Mesenchymal stem cell (in vitro differentiated cells and primary cell): ENCODE data around the gene EXOC3L1.

Source experiments
- DNase-seq: peaks from one replicate; pipeline ENCODE4 v3.0.0-alpha.2; 2013
- H2AFZ ChIP-seq: one replicate; pipeline ENCODE4 v1.6.1; 2013; ENCODE audit warnings: low read depth, mild to moderate bottlenecking, control low read depth, inconsistent platforms, low read length, moderate library complexity
- H2AK5ac ChIP-seq: 2 replicates; pipeline ENCODE4 v1.6.1; 2013; ENCODE audit warnings: low read length, moderate library complexity, mild to moderate bottlenecking, inconsistent platforms; ENCODE audit not compliant: severe bottlenecking
- H2BK120ac ChIP-seq: one replicate; pipeline ENCODE4 v1.6.1; 2013; ENCODE audit warnings: low read depth, mild to moderate bottlenecking, inconsistent platforms, low read length, moderate library complexity
- H2BK12ac ChIP-seq, 2 experiments: one replicate each; pipeline ENCODE4 v1.6.1; 2013; ENCODE audit warnings: inconsistent platforms in 2 of 2, low read length in 2 of 2, mild to moderate bottlenecking in 2 of 2, moderate library complexity in 2 of 2, control low read depth in 1 of 2
- H2BK15ac ChIP-seq: one replicate; pipeline ENCODE4 v1.6.1; 2013; ENCODE audit warnings: mild to moderate bottlenecking, low read depth, inconsistent platforms; ENCODE audit not compliant: poor library complexity, severe bottlenecking
- H2BK5ac ChIP-seq: 2 replicates; pipeline ENCODE4 v1.6.1; 2013; ENCODE audit warnings: low read depth, mild to moderate bottlenecking, low read length, control low read depth, inconsistent platforms; ENCODE audit not compliant: poor library complexity, severe bottlenecking
- H3K14ac ChIP-seq, 2 experiments: one replicate each; pipeline ENCODE4 v1.6.1; 2013; ENCODE audit warnings: inconsistent platforms in 2 of 2, low read length in 2 of 2, control low read depth in 1 of 2, mild to moderate bottlenecking in 1 of 2, moderate library complexity in 1 of 2
- H3K18ac ChIP-seq, 2 experiments: one replicate each; pipeline ENCODE4 v1.6.1; 2013; ENCODE audit warnings: inconsistent platforms in 2 of 2, low read length in 2 of 2, control low read depth in 1 of 2, low read depth in 1 of 2, mild to moderate bottlenecking in 1 of 2
- H3K23ac ChIP-seq, 2 experiments: one replicate each; pipeline ENCODE4 v1.6.1; 2013; ENCODE audit warnings: inconsistent platforms in 2 of 2, low read length in 2 of 2, mild to moderate bottlenecking in 2 of 2, moderate library complexity in 2 of 2, control low read depth in 1 of 2
- H3K27ac ChIP-seq: 2 replicates; pipeline ENCODE4 v1.5.1; 2013; ENCODE audit warnings: mild to moderate bottlenecking, moderate library complexity, low read length, control low read depth, inconsistent platforms; ENCODE audit not compliant: poor library complexity, severe bottlenecking
- H3K27me3 ChIP-seq, 2 experiments: 2 replicates each; pipeline versions ENCODE4 v1.6.1 to v1.7.0; 2013; ENCODE audit warnings: low read length in 2 of 2, mild to moderate bottlenecking in 2 of 2, moderate library complexity in 2 of 2, control low read depth in 1 of 2, inconsistent platforms in 1 of 2; ENCODE audit not compliant: control insufficient read depth in 1 of 2, insufficient read depth in 1 of 2
- H3K36me3 ChIP-seq, 2 experiments: 2 replicates each; pipeline versions ENCODE4 v1.6.1 to v1.7.0; 2013; ENCODE audit warnings: low read length in 2 of 2, control low read depth in 1 of 2, inconsistent platforms in 1 of 2, low read depth in 1 of 2, mild to moderate bottlenecking in 1 of 2; ENCODE audit not compliant: insufficient read depth in 2 of 2, control insufficient read depth in 1 of 2
- H3K4ac ChIP-seq, 2 experiments: one replicate each; pipeline ENCODE4 v1.6.1; 2013; ENCODE audit warnings: inconsistent platforms in 2 of 2, low read length in 2 of 2, mild to moderate bottlenecking in 2 of 2, moderate library complexity in 2 of 2, control low read depth in 1 of 2, low read depth in 1 of 2
- H3K4me1 ChIP-seq: 2 replicates; pipeline ENCODE4 v1.6.1; 2013; ENCODE audit warnings: low read depth, low read length, control low read depth; ENCODE audit not compliant: control insufficient read depth, insufficient read depth
- H3K4me2 ChIP-seq: 2 replicates; pipeline ENCODE4 v1.6.1; 2013; ENCODE audit warnings: low read length, mild to moderate bottlenecking, inconsistent platforms; ENCODE audit not compliant: poor library complexity, severe bottlenecking
- H3K4me3 ChIP-seq, 2 experiments: 2 replicates each; pipeline versions ENCODE4 v1.5.1 to v1.7.0; 2013; ENCODE audit warnings: low read length in 2 of 2, mild to moderate bottlenecking in 2 of 2, control low read depth in 1 of 2, low read depth in 1 of 2; ENCODE audit not compliant: insufficient read depth in 1 of 2
- H3K79me1 ChIP-seq: replicated peaks from 2 replicates; pipeline ENCODE4 v1.6.1; 2013; ENCODE audit warnings: mild to moderate bottlenecking, control low read depth, low read length, inconsistent platforms; ENCODE audit not compliant: poor library complexity, severe bottlenecking
- H3K9ac ChIP-seq: 2 replicates; pipeline ENCODE4 v1.7.0; 2013; ENCODE audit warnings: mild to moderate bottlenecking, low read length, moderate library complexity
- H3K9me3 ChIP-seq: 2 replicates; pipeline ENCODE4 v1.7.0; 2013; ENCODE audit warnings: mild to moderate bottlenecking, low read length; ENCODE audit not compliant: control insufficient read depth
- H4K8ac ChIP-seq: one replicate; pipeline ENCODE4 v1.6.1; 2013; ENCODE audit warnings: inconsistent platforms, mild to moderate bottlenecking, low read length, moderate library complexity
- H4K91ac ChIP-seq: one replicate; pipeline ENCODE4 v1.6.1; 2013; ENCODE audit warnings: mild to moderate bottlenecking, low read length, inconsistent platforms
- WGBS: methylation state at CpG from one replicate; pipeline ENCODE4 v1.1.7; 2013; ENCODE audit warnings: mixed read lengths; 5-methylcytosine and 5-hydroxymethylcytosine counted together

The EXOC3L1 gene

DNA sequence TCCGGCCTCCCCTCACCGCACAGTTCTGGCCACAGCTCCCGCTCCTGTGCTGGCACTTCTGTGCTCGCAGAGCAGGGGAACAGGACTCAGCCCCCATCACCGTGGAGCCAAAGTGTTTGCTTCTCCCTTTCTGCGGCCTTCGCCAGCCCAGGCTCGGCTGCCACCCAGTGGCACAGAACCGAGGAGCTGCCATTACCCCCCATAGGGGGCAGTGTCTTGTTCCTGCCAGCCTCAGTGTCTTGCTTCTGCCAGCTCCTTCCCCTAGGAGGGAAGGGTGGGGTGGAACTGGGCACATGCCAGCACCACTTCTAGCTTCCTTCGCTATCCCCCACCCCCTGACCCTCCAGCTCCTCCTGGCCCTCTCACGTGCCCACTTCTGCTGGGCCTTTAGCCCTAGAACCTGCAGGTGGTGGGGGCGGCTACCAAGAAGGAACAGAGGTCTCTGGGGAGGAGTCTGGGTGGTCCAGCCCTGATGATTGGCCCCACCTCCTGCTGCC is 8.3 kb upstream of the EXOC3L1 start:
- H3K14ac ChIP-seq: no peak overlapping the region
- no peak overlapping the region for H3K4me3 ChIP-seq
- peak overlapping the region; percentile 39 for H4K8ac ChIP-seq
- no peak overlapping the region for H2AK5ac ChIP-seq
- DNase-seq: peak; percentile 43
- WGBS: 94% methylated on average over 10 of the region's 12 CpGs
- peak overlapping the region; percentile 18 for H4K91ac ChIP-seq
- H3K9ac ChIP-seq: peak overlapping the region; percentile 25
- H2BK5ac ChIP-seq: no peak overlapping the region
- H3K18ac ChIP-seq: no peak overlapping the region
- H2BK12ac ChIP-seq: no peak overlapping the region
- H3K27me3 ChIP-seq: no peaks in the 10 kb centered on the region
- H3K4me1 ChIP-seq: peaks cover 22% of the 10 kb centered on the region
- no peak overlapping the region for H2AFZ ChIP-seq
- H2BK15ac ChIP-seq: no peak overlapping the region
- peaks cover 37% of the 10 kb centered on the region for H3K79me1 ChIP-seq
- H3K27ac ChIP-seq: no peak overlapping the region
- no peak overlapping the region for H3K23ac ChIP-seq
- H3K4ac ChIP-seq: peak overlapping the region in 1 of 2 experiments; percentile 41
- H3K4me2 ChIP-seq: no peak overlapping the region
- peaks cover 58 to 96% of the 10 kb centered on the region in 2 experiments for H3K36me3 ChIP-seq
- no peak overlapping the region for H2BK120ac ChIP-seq
- no peaks in the 10 kb centered on the region for H3K9me3 ChIP-seq

DNA sequence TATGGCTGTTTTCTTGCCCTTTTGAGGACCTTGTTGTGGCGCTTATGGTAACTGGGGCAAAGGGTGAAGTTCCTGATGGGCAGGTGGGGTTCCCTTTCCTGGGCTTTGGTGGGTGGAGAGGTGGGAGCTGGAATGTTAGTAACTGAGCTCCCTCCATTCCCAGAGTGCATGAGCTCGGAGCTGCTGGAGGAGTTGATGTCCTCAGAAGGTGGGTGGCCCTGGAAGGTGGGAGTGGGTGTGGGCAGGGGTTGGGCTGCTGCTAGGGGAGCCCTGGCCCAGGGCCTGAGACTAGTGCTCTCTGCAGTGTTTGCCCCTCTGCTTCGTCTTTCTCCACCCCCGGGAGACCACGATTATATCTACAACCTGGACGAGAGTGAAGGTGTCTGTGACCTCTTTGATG is 7.8 kb upstream of the EXOC3L1 start:
- DNase-seq: no peak
- no peak overlapping the region for H3K4me3 ChIP-seq
- no peak overlapping the region for H4K8ac ChIP-seq
- peaks cover 28% of the 10 kb centered on the region for H3K4me1 ChIP-seq
- no peak overlapping the region for H2BK12ac ChIP-seq
- H3K23ac ChIP-seq: no peak overlapping the region
- H3K18ac ChIP-seq: no peak overlapping the region
- H4K91ac ChIP-seq: no peak overlapping the region
- no peak overlapping the region for H3K14ac ChIP-seq
- H3K79me1 ChIP-seq: peaks cover 37% of the 10 kb centered on the region
- H2AFZ ChIP-seq: no peak overlapping the region
- 91% methylated on average over 6 of the region's 6 CpGs for WGBS
- no peaks in the 10 kb centered on the region for H3K27me3 ChIP-seq
- H3K27ac ChIP-seq: no peak overlapping the region
- no peak overlapping the region for H3K4ac ChIP-seq
- no peaks in the 10 kb centered on the region for H3K9me3 ChIP-seq
- H2BK15ac ChIP-seq: no peak overlapping the region
- no peak overlapping the region for H2BK120ac ChIP-seq
- H3K4me2 ChIP-seq: no peak overlapping the region
- H2BK5ac ChIP-seq: no peak overlapping the region
- H3K9ac ChIP-seq: peak overlapping the region; percentile 25
- no peak overlapping the region for H2AK5ac ChIP-seq
- H3K36me3 ChIP-seq: peaks cover 59 to 92% of the 10 kb centered on the region in 2 experiments

GRCh38 chr16:67196881-67197280 is 6.9 kb upstream of the EXOC3L1 start:
- H3K4ac ChIP-seq: no peak overlapping the region
- H3K4me3 ChIP-seq: no peak overlapping the region
- peaks cover 37% of the 10 kb centered on the region for H3K79me1 ChIP-seq
- no peak overlapping the region for H3K9ac ChIP-seq
- H3K9me3 ChIP-seq: no peaks in the 10 kb centered on the region
- no peak overlapping the region for H3K14ac ChIP-seq
- no peak overlapping the region for H4K8ac ChIP-seq
- 100% methylated on average over 1 of the region's 1 CpG for WGBS
- no peak overlapping the region for H3K18ac ChIP-seq
- no peak overlapping the region for H2AK5ac ChIP-seq
- no peak overlapping the region for H2BK120ac ChIP-seq
- no peaks in the 10 kb centered on the region for H3K27me3 ChIP-seq
- no peak overlapping the region for H2BK15ac ChIP-seq
- H2BK5ac ChIP-seq: no peak overlapping the region
- no peak overlapping the region for H4K91ac ChIP-seq
- no peak overlapping the region for H3K27ac ChIP-seq
- peaks cover 28% of the 10 kb centered on the region for H3K4me1 ChIP-seq
- no peak overlapping the region for H2BK12ac ChIP-seq
- DNase-seq: no peak
- H2AFZ ChIP-seq: no peak overlapping the region
- no peak overlapping the region for H3K4me2 ChIP-seq
- no peak overlapping the region for H3K23ac ChIP-seq
- H3K36me3 ChIP-seq: peaks cover 59 to 84% of the 10 kb centered on the region in 2 experiments

DNA sequence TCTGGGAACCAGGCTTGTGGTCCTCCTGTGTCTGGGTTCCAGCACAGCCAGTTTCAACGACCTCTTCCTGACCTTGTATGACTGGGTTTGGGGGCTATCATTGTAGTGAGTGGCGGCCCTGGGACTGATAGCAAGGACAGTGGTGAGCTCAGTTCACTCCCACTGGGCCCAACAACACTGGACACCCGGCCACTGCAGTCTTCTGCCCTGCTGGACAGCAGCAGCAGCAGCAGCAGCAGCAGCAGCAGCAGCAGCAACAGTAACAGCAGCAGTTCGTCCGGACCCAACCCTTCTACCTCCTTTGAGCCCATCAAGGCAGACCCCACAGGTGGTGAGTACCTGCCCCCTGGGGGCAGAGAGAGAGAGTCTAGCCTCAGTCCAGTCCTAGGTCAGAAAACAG is 5.7 kb upstream of the EXOC3L1 start:
- H3K4me1 ChIP-seq: peaks cover 31% of the 10 kb centered on the region
- peaks cover 56 to 74% of the 10 kb centered on the region in 2 experiments for H3K36me3 ChIP-seq
- peaks cover 35% of the 10 kb centered on the region for H3K79me1 ChIP-seq
- 86% methylated on average over 5 of the region's 5 CpGs for WGBS
- H3K9ac ChIP-seq: no peak overlapping the region
- H4K8ac ChIP-seq: no peak overlapping the region
- H2BK15ac ChIP-seq: no peak overlapping the region
- H3K4ac ChIP-seq: no peak overlapping the region
- H2BK12ac ChIP-seq: no peak overlapping the region
- no peak overlapping the region for H3K14ac ChIP-seq
- no peak overlapping the region for H3K4me3 ChIP-seq
- H3K9me3 ChIP-seq: no peaks in the 10 kb centered on the region
- no peak overlapping the region for H2AFZ ChIP-seq
- H3K4me2 ChIP-seq: no peak overlapping the region
- H3K23ac ChIP-seq: no peak overlapping the region
- H3K27me3 ChIP-seq: no peaks in the 10 kb centered on the region
- H3K27ac ChIP-seq: no peak overlapping the region
- no peak overlapping the region for H2BK5ac ChIP-seq
- H4K91ac ChIP-seq: no peak overlapping the region
- DNase-seq: no peak
- H2AK5ac ChIP-seq: no peak overlapping the region
- H2BK120ac ChIP-seq: no peak overlapping the region
- no peak overlapping the region for H3K18ac ChIP-seq
